NCI-H1092 treated with DMSO at 0.1 percent for 48 hours (cell line): ENCODE results near the gene MTCL3.

ENCODE experiments used
- DNase-seq: peaks from one replicate; lab custom pipeline; 2025; lab: John Stamatoyannopoulos, UW

Gene MTCL3

GRCh38 chr6:127423921-127424320 is 95.2 kb downstream of the MTCL3 start:
- no peak for DNase-seq
